ENCODE measurements around the gene TBXAS1. TPM values are rescaled to one million over a fixed set of nuclear protein-coding genes. Genes with fewer than 3 reads are reported as not detected.
"Not testable (repeated sequence)": the region's sequence is repeated elsewhere in the genome, so short reads cannot be mapped to it uniquely, and the experiment has no call there.

The TBXAS1 gene
- total RNA-seq, 1 donor from 2014 or later: not detected

DNA sequence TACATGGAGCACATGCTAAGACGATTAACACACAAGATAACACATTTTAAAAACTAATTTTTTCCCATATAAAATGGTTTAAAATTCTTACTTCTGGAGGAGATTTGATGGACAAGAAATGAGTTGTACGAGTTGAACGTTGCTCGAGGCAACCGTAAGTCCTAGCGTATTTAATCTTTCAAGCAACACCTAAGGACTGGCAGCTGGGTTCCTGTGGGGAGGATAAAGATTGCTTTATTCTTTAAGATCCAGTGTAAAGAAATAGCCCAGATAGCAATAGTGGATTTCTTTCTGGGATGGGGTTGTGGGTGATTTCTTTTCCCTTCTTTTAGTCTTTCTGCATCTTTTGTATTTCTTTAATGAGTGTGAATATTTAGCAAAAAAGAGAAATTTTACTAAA is 9.8 kb downstream of the TBXAS1 start:
- Mint-ChIP-seq H3K4me3 (ENCODE audit: unreplicated experiment) (no peak overlapping the region), H3K27ac (ENCODE audit: unreplicated experiment) (no peak overlapping the region), H3K27me3 (ENCODE audit: unreplicated experiment) (no peaks in the 10 kb centered on the region), H3K4me1 (ENCODE audit: low read depth, unreplicated experiment) (no peaks in the 10 kb centered on the region), H3K9me3 (ENCODE audit: unreplicated experiment) (peaks cover 2% of the 10 kb centered on the region), H3K36me3 (ENCODE audit: unreplicated experiment) (peaks cover 6% of the 10 kb centered on the region)
- DNase-seq: no peak
- no peak for TF ChIP-seq CTCF (IDR thresholded peaks at IDR 0.05; ENCODE audit: partially characterized antibody, unreplicated experiment)

GRCh38 chr7:139840776-139841175 is 11.7 kb downstream of the TBXAS1 start:
- no peak overlapping the region for H3K27ac Mint-ChIP-seq (ENCODE audit: unreplicated experiment)
- peaks cover under 1% of the 10 kb centered on the region for H3K9me3 Mint-ChIP-seq (ENCODE audit: unreplicated experiment)
- H3K4me3 Mint-ChIP-seq (ENCODE audit: unreplicated experiment): no peak overlapping the region
- no peak for DNase-seq
- no peak for TF ChIP-seq CTCF (IDR thresholded peaks at IDR 0.05; ENCODE audit: partially characterized antibody, unreplicated experiment)
- H3K36me3 Mint-ChIP-seq (ENCODE audit: unreplicated experiment): peaks cover 6% of the 10 kb centered on the region
- no peaks in the 10 kb centered on the region for H3K4me1 Mint-ChIP-seq (ENCODE audit: low read depth, unreplicated experiment)
- no peaks in the 10 kb centered on the region for H3K27me3 Mint-ChIP-seq (ENCODE audit: unreplicated experiment)

DNA sequence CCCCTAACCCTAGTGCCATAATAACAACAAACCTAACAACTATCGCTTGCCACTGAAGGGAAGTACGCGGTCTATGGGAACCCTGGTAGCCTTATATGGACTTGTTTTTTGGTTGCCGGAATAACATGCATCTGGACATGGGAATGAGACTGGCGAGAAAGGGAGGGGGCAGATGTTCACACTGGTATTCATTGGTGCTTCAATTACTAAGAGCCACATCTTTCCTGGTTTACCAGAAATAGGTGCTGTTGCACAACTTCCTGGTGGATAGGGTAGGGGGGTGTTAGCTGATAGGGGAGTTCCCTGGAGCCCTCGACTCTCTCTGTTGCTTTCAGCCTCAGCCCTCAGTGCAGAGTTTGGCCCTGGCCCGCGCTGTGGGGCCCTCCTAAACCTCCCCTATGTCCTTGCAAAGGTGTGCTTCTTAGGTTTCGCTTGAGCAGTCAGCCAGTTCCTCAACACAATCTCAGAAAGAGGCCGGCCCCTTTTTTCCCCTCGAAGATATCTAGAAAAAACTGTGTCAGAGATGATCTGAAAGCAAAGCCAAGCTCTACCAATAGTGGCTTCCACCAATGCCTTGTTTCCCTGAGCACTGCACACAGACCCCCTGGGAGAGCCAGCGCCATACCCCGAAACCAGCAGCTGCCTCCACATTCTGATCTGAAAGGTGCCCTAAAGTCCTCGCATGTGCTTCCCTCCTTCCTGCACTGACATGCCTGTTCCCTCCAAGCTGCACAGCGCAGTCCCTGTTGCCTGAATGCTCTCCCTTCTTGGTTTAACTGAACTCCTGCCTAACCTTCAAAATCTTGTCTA is 13.5 kb downstream of the TBXAS1 start:
- no peaks in the 10 kb centered on the region for H3K27me3 Mint-ChIP-seq (ENCODE audit: unreplicated experiment)
- no peaks in the 10 kb centered on the region for H3K4me1 Mint-ChIP-seq (ENCODE audit: low read depth, unreplicated experiment)

GRCh38 chr7:139843211-139843537 is 14.1 kb downstream of the TBXAS1 start:
- H3K4me1 Mint-ChIP-seq (ENCODE audit: low read depth, unreplicated experiment); H3K4me3 Mint-ChIP-seq (ENCODE audit: unreplicated experiment); H3K27ac Mint-ChIP-seq (ENCODE audit: unreplicated experiment); H3K27me3 Mint-ChIP-seq (ENCODE audit: unreplicated experiment); H3K36me3 Mint-ChIP-seq (ENCODE audit: unreplicated experiment); H3K9me3 Mint-ChIP-seq (ENCODE audit: unreplicated experiment); DNase-seq: not testable (repeated sequence)

More for the DNA sequence above, 13.5 kb downstream of the TBXAS1 start:
- no peak for TF ChIP-seq CTCF (IDR thresholded peaks at IDR 0.05; ENCODE audit: partially characterized antibody, unreplicated experiment)
- Mint-ChIP-seq H3K9me3 (ENCODE audit: unreplicated experiment) (no peaks in the 10 kb centered on the region), H3K27ac (ENCODE audit: unreplicated experiment) (no peak overlapping the region), H3K36me3 (ENCODE audit: unreplicated experiment) (no peaks in the 10 kb centered on the region), H3K4me3 (ENCODE audit: unreplicated experiment) (no peak overlapping the region)
- DNase-seq: no peak

DNA sequence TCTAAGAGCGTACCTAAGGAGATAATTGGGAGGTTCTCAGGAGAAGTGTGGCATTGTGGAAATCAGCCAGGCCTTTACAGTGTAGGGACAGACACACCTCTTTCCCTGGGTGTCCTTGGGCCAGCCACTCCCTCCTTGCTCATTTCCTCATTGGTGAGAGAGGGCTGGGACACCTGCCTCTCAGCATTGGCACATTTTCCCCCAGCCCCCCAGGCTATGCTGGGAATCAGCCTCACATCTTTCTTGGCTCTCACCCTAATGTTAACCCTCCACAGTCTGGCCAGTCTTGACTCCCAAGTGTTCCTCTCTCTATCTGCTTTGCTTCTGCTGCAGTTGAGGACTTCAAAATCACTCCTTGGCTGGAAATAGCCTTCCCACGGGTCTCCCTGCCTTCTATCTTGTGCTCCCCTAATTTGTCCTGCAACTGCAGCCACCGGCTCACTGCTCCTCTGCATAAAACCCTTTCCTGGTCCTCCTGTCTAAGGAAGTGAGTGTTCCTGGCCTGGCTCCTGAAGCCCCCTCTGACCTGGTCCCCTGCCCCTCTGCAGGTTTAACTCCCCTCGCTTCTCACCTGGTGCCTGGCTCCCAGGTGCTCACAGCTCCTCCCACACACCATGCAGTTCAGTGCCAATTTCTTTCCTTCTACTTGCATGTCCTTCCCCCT is 15.8 kb downstream of the TBXAS1 start:
- no peak for TF ChIP-seq CTCF (IDR thresholded peaks at IDR 0.05; ENCODE audit: partially characterized antibody, unreplicated experiment)
- H3K4me1 Mint-ChIP-seq (ENCODE audit: low read depth, unreplicated experiment): no peaks in the 10 kb centered on the region
- no peaks in the 10 kb centered on the region for H3K36me3 Mint-ChIP-seq (ENCODE audit: unreplicated experiment)
- no peaks in the 10 kb centered on the region for H3K9me3 Mint-ChIP-seq (ENCODE audit: unreplicated experiment)
- H3K27ac Mint-ChIP-seq (ENCODE audit: unreplicated experiment): no peak overlapping the region
- H3K27me3 Mint-ChIP-seq (ENCODE audit: unreplicated experiment): no peaks in the 10 kb centered on the region
- H3K4me3 Mint-ChIP-seq (ENCODE audit: unreplicated experiment): no peak overlapping the region
- DNase-seq: no peak

Data from glutamatergic neuron (in vitro differentiated cells).